Mesenchymal stem cell (in vitro differentiated cells and primary cell): ENCODE data around the gene TP73.

Experiments used
- DNase-seq: peaks from one replicate; pipeline ENCODE4 v3.0.0-alpha.2; 2013
- H2AFZ ChIP-seq: one replicate; pipeline ENCODE4 v1.6.1; 2013; ENCODE audit warnings: low read depth, mild to moderate bottlenecking, control low read depth, inconsistent platforms, low read length, moderate library complexity
- H2AK5ac ChIP-seq: 2 replicates; pipeline ENCODE4 v1.6.1; 2013; ENCODE audit warnings: low read length, moderate library complexity, mild to moderate bottlenecking, inconsistent platforms; ENCODE audit not compliant: severe bottlenecking
- H2BK120ac ChIP-seq: one replicate; pipeline ENCODE4 v1.6.1; 2013; ENCODE audit warnings: low read depth, mild to moderate bottlenecking, inconsistent platforms, low read length, moderate library complexity
- H2BK12ac ChIP-seq, 2 experiments: one replicate each; pipeline ENCODE4 v1.6.1; 2013; ENCODE audit warnings: inconsistent platforms in 2 of 2, low read length in 2 of 2, mild to moderate bottlenecking in 2 of 2, moderate library complexity in 2 of 2, control low read depth in 1 of 2
- H2BK15ac ChIP-seq: one replicate; pipeline ENCODE4 v1.6.1; 2013; ENCODE audit warnings: mild to moderate bottlenecking, low read depth, inconsistent platforms; ENCODE audit not compliant: poor library complexity, severe bottlenecking
- H2BK5ac ChIP-seq: 2 replicates; pipeline ENCODE4 v1.6.1; 2013; ENCODE audit warnings: low read depth, mild to moderate bottlenecking, low read length, control low read depth, inconsistent platforms; ENCODE audit not compliant: poor library complexity, severe bottlenecking
- H3K14ac ChIP-seq, 2 experiments: one replicate each; pipeline ENCODE4 v1.6.1; 2013; ENCODE audit warnings: inconsistent platforms in 2 of 2, low read length in 2 of 2, control low read depth in 1 of 2, mild to moderate bottlenecking in 1 of 2, moderate library complexity in 1 of 2
- H3K18ac ChIP-seq, 2 experiments: one replicate each; pipeline ENCODE4 v1.6.1; 2013; ENCODE audit warnings: inconsistent platforms in 2 of 2, low read length in 2 of 2, control low read depth in 1 of 2, low read depth in 1 of 2, mild to moderate bottlenecking in 1 of 2
- H3K23ac ChIP-seq, 2 experiments: one replicate each; pipeline ENCODE4 v1.6.1; 2013; ENCODE audit warnings: inconsistent platforms in 2 of 2, low read length in 2 of 2, mild to moderate bottlenecking in 2 of 2, moderate library complexity in 2 of 2, control low read depth in 1 of 2
- H3K27ac ChIP-seq: 2 replicates; pipeline ENCODE4 v1.5.1; 2013; ENCODE audit warnings: mild to moderate bottlenecking, moderate library complexity, low read length, control low read depth, inconsistent platforms; ENCODE audit not compliant: poor library complexity, severe bottlenecking
- H3K27me3 ChIP-seq, 2 experiments: 2 replicates each; pipeline versions ENCODE4 v1.6.1 to v1.7.0; 2013; ENCODE audit warnings: low read length in 2 of 2, mild to moderate bottlenecking in 2 of 2, moderate library complexity in 2 of 2, control low read depth in 1 of 2, inconsistent platforms in 1 of 2; ENCODE audit not compliant: control insufficient read depth in 1 of 2, insufficient read depth in 1 of 2
- H3K36me3 ChIP-seq, 2 experiments: 2 replicates each; pipeline versions ENCODE4 v1.6.1 to v1.7.0; 2013; ENCODE audit warnings: low read length in 2 of 2, control low read depth in 1 of 2, inconsistent platforms in 1 of 2, low read depth in 1 of 2, mild to moderate bottlenecking in 1 of 2; ENCODE audit not compliant: insufficient read depth in 2 of 2, control insufficient read depth in 1 of 2
- H3K4ac ChIP-seq, 2 experiments: one replicate each; pipeline ENCODE4 v1.6.1; 2013; ENCODE audit warnings: inconsistent platforms in 2 of 2, low read length in 2 of 2, mild to moderate bottlenecking in 2 of 2, moderate library complexity in 2 of 2, control low read depth in 1 of 2, low read depth in 1 of 2
- H3K4me1 ChIP-seq: 2 replicates; pipeline ENCODE4 v1.6.1; 2013; ENCODE audit warnings: low read depth, low read length, control low read depth; ENCODE audit not compliant: control insufficient read depth, insufficient read depth
- H3K4me2 ChIP-seq: 2 replicates; pipeline ENCODE4 v1.6.1; 2013; ENCODE audit warnings: low read length, mild to moderate bottlenecking, inconsistent platforms; ENCODE audit not compliant: poor library complexity, severe bottlenecking
- H3K4me3 ChIP-seq, 2 experiments: 2 replicates each; pipeline versions ENCODE4 v1.5.1 to v1.7.0; 2013; ENCODE audit warnings: low read length in 2 of 2, mild to moderate bottlenecking in 2 of 2, control low read depth in 1 of 2, low read depth in 1 of 2; ENCODE audit not compliant: insufficient read depth in 1 of 2
- H3K79me1 ChIP-seq: replicated peaks from 2 replicates; pipeline ENCODE4 v1.6.1; 2013; ENCODE audit warnings: mild to moderate bottlenecking, control low read depth, low read length, inconsistent platforms; ENCODE audit not compliant: poor library complexity, severe bottlenecking
- H3K9ac ChIP-seq: 2 replicates; pipeline ENCODE4 v1.7.0; 2013; ENCODE audit warnings: mild to moderate bottlenecking, low read length, moderate library complexity
- H3K9me3 ChIP-seq: 2 replicates; pipeline ENCODE4 v1.7.0; 2013; ENCODE audit warnings: mild to moderate bottlenecking, low read length; ENCODE audit not compliant: control insufficient read depth
- H4K8ac ChIP-seq: one replicate; pipeline ENCODE4 v1.6.1; 2013; ENCODE audit warnings: inconsistent platforms, mild to moderate bottlenecking, low read length, moderate library complexity
- H4K91ac ChIP-seq: one replicate; pipeline ENCODE4 v1.6.1; 2013; ENCODE audit warnings: mild to moderate bottlenecking, low read length, inconsistent platforms
- WGBS: methylation state at CpG from one replicate; pipeline ENCODE4 v1.1.7; 2013; ENCODE audit warnings: mixed read lengths; 5-methylcytosine and 5-hydroxymethylcytosine counted together

Gene TP73

DNA sequence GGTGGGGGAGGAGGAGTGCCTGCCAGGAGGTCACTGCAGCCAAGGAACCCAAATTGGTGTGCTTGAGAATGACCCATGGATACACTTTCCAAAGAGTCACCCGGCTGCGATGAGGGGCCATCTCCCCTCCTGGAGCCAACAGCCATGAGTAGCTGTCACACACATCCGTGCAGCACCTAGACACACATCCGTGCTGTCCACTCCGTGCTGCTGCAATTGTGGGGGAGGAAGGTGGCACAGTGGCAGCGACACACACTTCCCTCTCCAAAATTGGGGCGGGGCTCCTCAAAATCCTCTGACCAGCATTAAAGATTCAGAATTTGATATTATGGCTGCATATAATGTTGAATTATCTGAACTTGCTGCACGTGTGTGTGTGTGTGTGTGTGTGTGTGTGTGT is 15.8 kb downstream of the TP73 start:
- Histone ChIP-seq H2BK12ac (no peak overlapping the region), H3K4ac (no peak overlapping the region), H4K8ac (no peak overlapping the region), H2BK5ac (no peak overlapping the region), H3K9me3 (no peaks in the 10 kb centered on the region), H3K18ac (no peak overlapping the region), H2AK5ac (no peak overlapping the region), H2BK15ac (no peak overlapping the region), H3K79me1 (no peaks in the 10 kb centered on the region), H2AFZ (no peak overlapping the region), H3K4me3 (no peak overlapping the region), H3K14ac (no peak overlapping the region), H3K4me1 (peaks cover 25% of the 10 kb centered on the region), H3K23ac (no peak overlapping the region), H3K27ac (no peak overlapping the region), H4K91ac (no peak overlapping the region), H3K9ac (no peak overlapping the region), H2BK120ac (no peak overlapping the region), H3K27me3 (peaks cover 27 to 62% of the 10 kb centered on the region in 2 experiments), H3K36me3 (no peaks in the 10 kb centered on the region), H3K4me2 (no peak overlapping the region)
- no peak for DNase-seq
- 86% methylated on average over 8 of the region's 8 CpGs for WGBS

DNA sequence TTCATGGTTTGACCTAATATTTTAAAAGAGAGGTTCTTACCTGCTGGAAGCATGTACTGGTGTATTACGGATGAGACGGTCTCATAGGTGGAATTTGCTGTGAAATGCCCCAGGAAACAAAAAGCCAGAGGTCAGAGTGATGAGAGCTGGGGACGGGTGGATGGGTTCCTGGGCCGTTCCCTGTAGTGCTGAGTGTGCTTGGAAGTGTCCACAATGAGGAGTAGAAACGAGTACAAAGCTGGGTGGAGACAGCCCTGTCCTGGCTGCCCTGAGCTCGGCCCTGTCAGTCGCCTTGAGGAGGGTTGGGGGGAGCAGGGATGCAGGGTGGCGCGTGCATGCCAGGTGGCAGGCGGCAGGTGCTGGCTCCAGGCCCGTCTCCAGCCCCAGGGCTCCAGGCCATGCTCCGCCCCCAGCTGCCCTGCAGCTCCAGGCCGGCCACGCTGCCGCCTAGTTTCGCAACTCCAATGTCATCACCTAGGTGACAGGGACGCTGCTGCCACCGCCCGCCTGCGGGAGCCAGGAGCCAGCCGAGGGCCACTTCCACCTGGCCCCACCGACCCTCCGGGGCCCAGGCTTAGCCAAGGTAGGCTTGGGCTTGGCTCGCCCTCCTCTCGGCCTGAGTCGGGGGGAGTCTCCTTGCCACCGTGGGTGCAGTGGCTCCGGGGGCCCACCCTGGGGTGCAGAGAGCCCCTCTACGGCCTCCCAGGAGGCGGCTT is 16.4 kb downstream of the TP73 start:
- no peak overlapping the region for H2AFZ ChIP-seq
- no peak overlapping the region for H3K9ac ChIP-seq
- no peak overlapping the region for H4K8ac ChIP-seq
- H3K9me3 ChIP-seq = no peaks in the 10 kb centered on the region
- no peak overlapping the region for H2BK120ac ChIP-seq
- H3K36me3 ChIP-seq = no peaks in the 10 kb centered on the region
- 40% methylated on average over 30 of the region's 30 CpGs for WGBS
- H3K4me1 ChIP-seq = peaks cover 29% of the 10 kb centered on the region
- H2AK5ac ChIP-seq = no peak overlapping the region
- peaks cover 32 to 65% of the 10 kb centered on the region in 2 experiments for H3K27me3 ChIP-seq
- no peak overlapping the region for H4K91ac ChIP-seq
- H3K4me2 ChIP-seq = no peak overlapping the region
- DNase-seq = no peak
- H2BK15ac ChIP-seq = no peak overlapping the region
- no peak overlapping the region for H3K27ac ChIP-seq
- no peaks in the 10 kb centered on the region for H3K79me1 ChIP-seq
- H3K23ac ChIP-seq = no peak overlapping the region
- H3K4ac ChIP-seq = no peak overlapping the region
- no peak overlapping the region for H2BK12ac ChIP-seq
- no peak overlapping the region for H3K4me3 ChIP-seq
- no peak overlapping the region for H3K14ac ChIP-seq
- H2BK5ac ChIP-seq = no peak overlapping the region
- no peak overlapping the region for H3K18ac ChIP-seq

DNA sequence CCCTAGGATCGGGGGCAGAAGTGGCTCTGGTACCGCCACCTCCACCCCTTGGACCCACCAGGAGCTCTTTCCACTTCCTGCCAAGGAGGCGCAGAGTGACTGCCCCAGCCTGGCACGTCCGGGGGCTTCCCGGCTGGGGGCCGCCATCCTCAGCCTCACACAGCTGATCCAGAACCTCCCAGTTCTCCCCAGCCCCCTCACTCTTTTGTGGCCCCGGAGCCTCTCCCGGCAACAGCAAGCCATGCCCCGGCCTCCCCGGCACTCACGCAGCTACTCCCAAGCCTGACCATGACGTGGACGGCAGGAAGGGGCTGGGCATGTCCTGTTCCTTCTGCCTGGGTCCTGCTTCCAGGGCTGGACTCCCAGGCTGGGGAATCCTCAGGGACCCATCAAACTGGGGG is 17.1 kb downstream of the TP73 start:
- Histone ChIP-seq H3K23ac (no peak overlapping the region), H3K18ac (no peak overlapping the region), H3K4me3 (no peak overlapping the region), H2BK12ac (no peak overlapping the region), H2AK5ac (no peak overlapping the region), H2BK120ac (no peak overlapping the region), H4K91ac (no peak overlapping the region), H3K36me3 (no peaks in the 10 kb centered on the region), H2AFZ (no peak overlapping the region), H2BK15ac (no peak overlapping the region), H4K8ac (no peak overlapping the region), H2BK5ac (no peak overlapping the region), H3K9ac (no peak overlapping the region), H3K27ac (no peak overlapping the region), H3K27me3 (peaks cover 32 to 66% of the 10 kb centered on the region in 2 experiments), H3K79me1 (no peaks in the 10 kb centered on the region), H3K4ac (no peak overlapping the region), H3K9me3 (no peaks in the 10 kb centered on the region), H3K4me1 (peaks cover 35% of the 10 kb centered on the region), H3K14ac (no peak overlapping the region), H3K4me2 (no peak overlapping the region)
- no peak for DNase-seq
- WGBS = 89% methylated on average over 14 of the region's 14 CpGs

DNA sequence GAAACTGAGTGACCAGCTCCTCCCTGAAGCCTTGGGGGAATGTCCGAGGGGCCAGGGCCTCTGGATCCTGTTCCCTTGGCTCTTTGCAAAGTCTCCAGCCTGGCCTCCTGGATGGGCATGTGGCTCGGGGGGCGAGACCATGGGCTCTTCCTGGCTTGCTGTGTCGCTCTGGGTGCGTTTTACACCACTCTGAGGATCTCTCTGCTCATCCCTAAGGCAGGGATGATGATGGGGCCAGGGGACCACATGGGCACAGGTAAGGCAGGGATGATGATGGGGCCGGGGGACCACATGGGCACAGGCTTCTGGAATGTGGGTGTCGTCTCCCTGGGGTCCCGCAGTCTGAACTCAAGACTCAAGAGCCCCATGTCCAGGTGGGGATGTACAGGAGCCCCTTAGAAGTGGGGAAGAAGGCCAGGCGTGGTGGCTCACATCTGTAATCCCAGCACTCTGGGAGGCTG is 17.7 kb downstream of the TP73 start:
- Histone ChIP-seq H3K79me1 (no peaks in the 10 kb centered on the region), H3K27me3 (peaks cover 32 to 66% of the 10 kb centered on the region in 2 experiments), H3K14ac (no peak overlapping the region)

More for the DNA sequence above, 17.7 kb downstream of the TP73 start:
- no peaks in the 10 kb centered on the region for H3K36me3 ChIP-seq
- no peak for DNase-seq
- no peak overlapping the region for H3K4me3 ChIP-seq
- no peak overlapping the region for H2BK15ac ChIP-seq
- no peak overlapping the region for H3K4me2 ChIP-seq
- no peak overlapping the region for H2BK5ac ChIP-seq
- no peak overlapping the region for H3K18ac ChIP-seq
- no peak overlapping the region for H2AFZ ChIP-seq
- H3K9ac ChIP-seq = no peak overlapping the region
- no peak overlapping the region for H3K27ac ChIP-seq
- H4K8ac ChIP-seq = no peak overlapping the region
- WGBS = 77% methylated on average over 9 of the region's 9 CpGs
- no peak overlapping the region for H3K4ac ChIP-seq
- peaks cover 39% of the 10 kb centered on the region for H3K4me1 ChIP-seq
- H2BK12ac ChIP-seq = no peak overlapping the region
- no peak overlapping the region for H3K23ac ChIP-seq
- H4K91ac ChIP-seq = no peak overlapping the region
- no peak overlapping the region for H2AK5ac ChIP-seq
- H3K9me3 ChIP-seq = no peaks in the 10 kb centered on the region
- H2BK120ac ChIP-seq = no peak overlapping the region
